K562 (cell line): ENCODE measurements around the gene POMGNT1. TPM values are rescaled to one million over a fixed set of nuclear protein-coding genes. Genes with fewer than 3 reads are reported as not detected.

Experiments
- ATF2 ChIP-seq: sonication (generic); formaldehyde crosslinking; IDR thresholded peaks from 2 replicates; pipeline ENCODE4 v1.8.1; 2022; ENCODE audit warnings: missing genetic modification reagents
- BRF1 ChIP-seq: IDR thresholded peaks from 3 replicates; pipeline ENCODE4 v1.6.1; 2011; ENCODE audit warnings: borderline replicate concordance, mild to moderate bottlenecking; ENCODE audit not compliant: insufficient read length; ENCODE audit errors: extremely low read depth
- CBX5 ChIP-seq: IDR thresholded peaks from 2 replicates; pipeline ENCODE4 v1.6.1; 2014; ENCODE audit warnings: low read depth, borderline replicate concordance
- EHMT2 ChIP-seq: fragments of 450-650 bp; IDR thresholded peaks from 2 replicates; pipeline ENCODE4 v1.6.1; 2018; ENCODE audit warnings: antibody characterized with exemption
- FOXO4 ChIP-seq: fragments of 450-650 bp; formaldehyde crosslinking; IDR thresholded peaks from 2 replicates; pipeline ENCODE4 v1.4.0; 2020; ENCODE audit warnings: mild to moderate bottlenecking, moderate library complexity
- GATAD2A ChIP-seq: fragments of 450-650 bp; IDR thresholded peaks from 2 replicates; pipeline ENCODE4 v1.6.1; 2017
- GTF2B ChIP-seq: IDR thresholded peaks from 2 replicates; pipeline ENCODE4 v1.6.1; 2011; ENCODE audit not compliant: insufficient read length; ENCODE audit errors: extremely low read depth
- HDAC3 ChIP-seq: fragments of 450-650 bp; IDR thresholded peaks from 2 replicates; pipeline ENCODE4 v1.6.1; 2018; ENCODE audit warnings: borderline replicate concordance, mild to moderate bottlenecking, moderate library complexity; ENCODE audit not compliant: partially characterized antibody
- JUNB ChIP-seq: fragments of 450-650 bp; formaldehyde crosslinking; conservative IDR thresholded peaks from 2 replicates; pipeline ENCODE4 v1.4.0; 2020; ENCODE audit warnings: mild to moderate bottlenecking
- KLF16 ChIP-seq: IDR thresholded peaks from 2 replicates; pipeline ENCODE4 v1.6.1; 2016; ENCODE audit warnings: antibody characterized with exemption
- LEF1 ChIP-seq: fragments of 450-650 bp; IDR thresholded peaks from 2 replicates; pipeline ENCODE4 v1.6.1; 2016; ENCODE audit warnings: mild to moderate bottlenecking
- MED1 ChIP-seq: sonication (generic); formaldehyde crosslinking; IDR thresholded peaks from 2 replicates; pipeline ENCODE4 v1.8.1; 2023; ENCODE audit warnings: missing genetic modification reagents, borderline replicate concordance
- NR1H2 ChIP-seq: sonication (generic); formaldehyde crosslinking; IDR thresholded peaks from 2 replicates; pipeline ENCODE4 v1.4.0; 2020; ENCODE audit warnings: mild to moderate bottlenecking, missing genetic modification reagents
- OTX1 ChIP-seq: fragments of 450-650 bp; formaldehyde crosslinking; IDR thresholded peaks from 2 replicates; pipeline ENCODE4 v1.4.0; 2022; ENCODE audit warnings: mild to moderate bottlenecking
- PCBP1 ChIP-seq: fragments of 200-400 bp; formaldehyde crosslinking; IDR thresholded peaks from 2 replicates; pipeline ENCODE4 v1.6.1; 2018; ENCODE audit warnings: mild to moderate bottlenecking, low read depth, low read length; ENCODE audit not compliant: poor library complexity, severe bottlenecking
- POLR2G ChIP-seq: fragments of 200-400 bp; formaldehyde crosslinking; IDR thresholded peaks from 2 replicates; pipeline ENCODE4 v1.6.1; 2017; ENCODE audit warnings: low read depth, mild to moderate bottlenecking, antibody characterized with exemption, low read length, moderate library complexity
- POLR3G ChIP-seq: IDR thresholded peaks from 2 replicates; pipeline ENCODE4 v1.6.1; 2011; ENCODE audit not compliant: insufficient read length, insufficient replicate concordance; ENCODE audit errors: extremely low read depth
- STAT5B ChIP-seq: fragments of 250-450 bp; sonication (Bioruptor Pico); IDR thresholded peaks from 2 replicates; pipeline ENCODE4 v1.8.0; 2021; ENCODE audit warnings: mild to moderate bottlenecking, inconsistent platforms
- ZBTB5 ChIP-seq: fragments of 450-650 bp; IDR thresholded peaks from 2 replicates; pipeline ENCODE4 v1.6.1; 2017; ENCODE audit warnings: antibody characterized with exemption
- ZKSCAN3 ChIP-seq: fragments of 250-450 bp; sonication (Bioruptor Pico); IDR thresholded peaks from 2 replicates; pipeline ENCODE4 v1.4.0; 2020
- ZNF23 ChIP-seq: fragments of 250-450 bp; sonication (Bioruptor Pico); IDR thresholded peaks from 2 replicates; pipeline ENCODE4 v1.4.0; 2020; ENCODE audit warnings: mild to moderate bottlenecking
- ZNF239 ChIP-seq: fragments of 250-450 bp; sonication (Bioruptor Pico); IDR thresholded peaks from 2 replicates; pipeline ENCODE4 v1.4.0; 2020; ENCODE audit warnings: mild to moderate bottlenecking
- ZNF507 ChIP-seq: conservative IDR thresholded peaks from 2 replicates; pipeline ENCODE4 v1.6.1; 2017; ENCODE audit warnings: missing genetic modification characterization, missing compliant biosample characterization
- ZNF77 ChIP-seq: fragments of 250-450 bp; sonication (Bioruptor Pico); IDR thresholded peaks from 2 replicates; pipeline ENCODE4 v1.5.0; 2020
- polyA plus RNA-seq, 8 experiments: library from polyadenylated mRNA; depleted of rRNA in 4 of 8; stranded (reverse) in 5 of 8; unstranded in 3 of 8; fragments of >200 nt; fragmentation: Nextera tagmentation in 2 of 8; fragmentation: Illumina TruSeq in 1 of 8; extraction: Ambion mirVana in 2 of 8; extraction: Trizol in 1 of 8; gene quantifications; 2 replicates each; pipeline versions ENCODE4 v1.2.1 to v1.2.3, GENCODE V29; 2011 to 2014; ENCODE audit warnings: inconsistent platforms in 1 of 8, missing spikeins in 1 of 8
- total RNA-seq, 7 experiments: library from RNA; depleted of rRNA in 6 of 7; stranded (reverse); fragments of >200 nt in 6 of 7; fragmentation: Illumina TruSeq in 2 of 7; extraction: Trizol in 2 of 7; gene quantifications; 2 replicates each; pipeline versions ENCODE4 v1.2.1 to v1.2.3, GENCODE V29; 2011 to 2021; ENCODE audit warnings: low replicate concordance in 1 of 7
- TF ChIP-seq, protein P1 (sequence below): IDR thresholded peaks from 2 replicates; pipeline ENCODE4 v1.6.1; 2014; ENCODE audit warnings: antibody characterized with exemption

POMGNT1 gene
- total and polyA plus RNA-seq, 9 of the 15 experiments (the other 6 are each of a cell fraction or from before 2014, with no cell fraction given), result 14.1 to 58.9 (median 37.8) TPM

- TF ChIP-seq FOXO4 (CRISPR knock-in tag) (no peak), ZNF77 (CRISPR knock-in tag) (no peak), NR1H2 (CRISPR knock-in tag) (no peak), ZNF507 (tag) (no peak), POLR2G (peak; percentile 94), BRF1 (no peak), KLF16 (no peak), JUNB (no peak), CBX5 (no peak), HDAC3 (no peak), ZNF23 (CRISPR knock-in tag) (no peak), EHMT2 (no peak), OTX1 (CRISPR knock-in tag) (no peak), GATAD2A (no peak), ZNF239 (CRISPR knock-in tag) (no peak), LEF1 (no peak), MED1 (CRISPR knock-in tag) (no peak), ZKSCAN3 (CRISPR knock-in tag) (no peak), PCBP1 (no peak), ZBTB5 (no peak), POLR3G (no peak), STAT5B (CRISPR knock-in tag) (no peak), GTF2B (peak; percentile 23), ATF2 (CRISPR knock-in tag) (no peak)
- TF ChIP-seq, protein P1, sequence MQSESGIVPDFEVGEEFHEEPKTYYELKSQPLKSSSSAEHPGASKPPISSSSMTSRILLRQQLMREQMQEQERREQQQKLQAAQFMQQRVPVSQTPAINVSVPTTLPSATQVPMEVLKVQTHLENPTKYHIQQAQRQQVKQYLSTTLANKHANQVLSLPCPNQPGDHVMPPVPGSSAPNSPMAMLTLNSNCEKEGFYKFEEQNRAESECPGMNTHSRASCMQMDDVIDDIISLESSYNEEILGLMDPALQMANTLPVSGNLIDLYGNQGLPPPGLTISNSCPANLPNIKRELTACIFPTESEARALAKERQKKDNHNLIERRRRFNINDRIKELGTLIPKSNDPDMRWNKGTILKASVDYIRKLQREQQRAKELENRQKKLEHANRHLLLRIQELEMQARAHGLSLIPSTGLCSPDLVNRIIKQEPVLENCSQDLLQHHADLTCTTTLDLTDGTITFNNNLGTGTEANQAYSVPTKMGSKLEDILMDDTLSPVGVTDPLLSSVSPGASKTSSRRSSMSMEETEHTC, result no peak
These were observed 49.3 kb upstream of the POMGNT1 start, which contains the start of gene RAD54L (continued) for GRCh38 chr1:46247436-46248121.
